ENCODE results near the gene RFK. TPM values are rescaled to one million over a fixed set of nuclear protein-coding genes. Genes with fewer than 3 reads are reported as not detected.

RFK gene
- total and polyA plus RNA-seq, 9 of the 15 experiments (the other 6 are each of a cell fraction or from before 2014, with no cell fraction given) = 3.8 to 51.1 (median 14.8) TPM

GRCh38 chr9:76372336-76372735 is 21.9 kb downstream of the RFK start:
- ChIA-PET CTCF (ENCODE audit: low intra/inter-chr PET ratio) (no interaction called here), POLR2A (interaction anchor here (1.1 kb wide), 1 partner anchor 13 kb away, joined by 6 read pairs; no protein-coding TSS in a partner anchor)
- peaks cover 0 to 6% of the 10 kb centered on the region in 2 experiments; a peak in 3 of 5 replicates for H3K4me1 ChIP-seq (replicated peaks in 1 of 2; ENCODE audit: control insufficient read depth in 2 of 2, insufficient read depth in 2 of 2, low read length in 2 of 2)
- no peak for DNase-seq (ENCODE audit: extremely low read depth in 1 of 4, low spot score in 3 of 4)
- H3K4me3 ChIP-seq = no peak overlapping the region
- H3K4me2 ChIP-seq (ENCODE audit: insufficient read depth, low read length) = no peak overlapping the region
- no peaks in the 10 kb centered on the region for H3K27me3 ChIP-seq (ENCODE audit: control insufficient read depth in 2 of 2, insufficient read depth in 2 of 2, low read length in 2 of 2)
- intact Hi-C loops (cut with micrococcal nuclease) (no loop called here), in situ Hi-C loops (cut with MboI) (no loop called here)
- H3K9ac ChIP-seq (ENCODE audit: insufficient read depth in 1 of 2, low read depth in 2 of 2, low read length in 2 of 2) = no peak overlapping the region
- H3K9me3 ChIP-seq (replicated peaks; ENCODE audit: control insufficient read depth, insufficient read depth, low read depth, low read length) = no peaks in the 10 kb centered on the region
- H3K79me2 ChIP-seq (ENCODE audit: control insufficient read depth, insufficient read depth, low read length) = no peaks in the 10 kb centered on the region
- no peaks in the 10 kb centered on the region for H4K20me1 ChIP-seq (replicated peaks; ENCODE audit: control insufficient read depth, insufficient read depth, low read length)
- BruUV-seq (replicated peaks) = no TSS peak
- H2AFZ ChIP-seq (ENCODE audit: low read depth, low read length) = no peak overlapping the region
- no peak for ATAC-seq
- H3K9me1 ChIP-seq (ENCODE audit: control insufficient read depth, insufficient read depth, low read length) = no peaks in the 10 kb centered on the region
- no peak for FAIRE-seq
- H3K36me3 ChIP-seq (ENCODE audit: control insufficient read depth, insufficient read depth, low read length) = no peaks in the 10 kb centered on the region
- no peak overlapping the region for H3K27ac ChIP-seq (ENCODE audit: extremely low read depth, low read depth, low read length)
- TF ChIP-seq DPF2 (IDR thresholded peaks at IDR 0.05) = no peak
- TF ChIP-seq TSC22D4 (tag; IDR thresholded peaks at IDR 0.05) = no peak
- no peak for TF ChIP-seq DLX4 (CRISPR knock-in tag; IDR thresholded peaks at IDR 0.05)
- no peak for TF ChIP-seq ZNF124 (CRISPR knock-in tag; IDR thresholded peaks at IDR 0.05)
- TF ChIP-seq ZBTB5 (IDR thresholded peaks at IDR 0.05) = no peak
- TF ChIP-seq ZKSCAN1 (IDR thresholded peaks at IDR 0.05; ENCODE audit: low read depth, low read length) = no peak
- TF ChIP-seq PATZ1 (CRISPR knock-in tag; IDR thresholded peaks at IDR 0.05; ENCODE audit: borderline replicate concordance) = no peak
- no peak for TF ChIP-seq NKRF (IDR thresholded peaks at IDR 0.05; ENCODE audit: borderline replicate concordance)
- TF ChIP-seq ZNF695 (CRISPR knock-in tag; IDR thresholded peaks at IDR 0.05) = no peak
- TF ChIP-seq GATA2 (CRISPR knock-in tag; IDR thresholded peaks at IDR 0.05) = no peak
- TF ChIP-seq RFX5 (IDR thresholded peaks at IDR 0.05; ENCODE audit: low read depth, low read length) = no peak
- no peak for TF ChIP-seq CHAMP1 (IDR thresholded peaks at IDR 0.05)
- TF ChIP-seq IRF9 (tag; IDR thresholded peaks at IDR 0.05) = no peak
